ENCODE results near the gene RAB6B. TPM values are rescaled to one million over a fixed set of nuclear protein-coding genes. Genes with fewer than 3 reads are reported as not detected.
A peak's percentile ranks its signal among the peaks of the same experiment; 100 is the strongest.

Gene RAB6B
- total RNA-seq, 1 donor: 0.72 TPM

GRCh38 chr3:133943639-133944141 is 48.0 kb upstream of the RAB6B start:
- Histone ChIP-seq H3K9me3 (ENCODE audit: low read depth, low read length) (no peaks in the 10 kb centered on the region), H3K4me2 (ENCODE audit: insufficient read depth, low read length) (peak overlapping the region; percentile 69), H3K4me1 (ENCODE audit: insufficient read depth, low read length) (peaks cover 54% of the 10 kb centered on the region), H2AFZ (ENCODE audit: low read length) (no peak overlapping the region), H3K4me3 (ENCODE audit: insufficient read depth, low read length) (peak overlapping the region; percentile 13), H3K27ac (ENCODE audit: low read depth, low read length) (no peak overlapping the region), H3K36me3 (ENCODE audit: insufficient read depth, low read length) (no peaks in the 10 kb centered on the region), H3K79me2 (ENCODE audit: insufficient read depth, low read length) (no peaks in the 10 kb centered on the region), H4K20me1 (ENCODE audit: insufficient read depth, low read length) (peaks cover 7% of the 10 kb centered on the region), H3K27me3 (ENCODE audit: insufficient read depth, low read length) (peaks cover 24% of the 10 kb centered on the region)
- no peak for TF ChIP-seq CTCF (IDR thresholded peaks at IDR 0.05; ENCODE audit: extremely low read depth, low read depth, low read length)
- peak; percentile 92 for DNase-seq (ENCODE audit: insufficient read length, low spot score, missing footprints)

GRCh38 chr3:133943031-133943535 is 47.4 kb upstream of the RAB6B start:
- DNase-seq (ENCODE audit: insufficient read length, low spot score, missing footprints): peak; percentile 45
- no peaks in the 10 kb centered on the region for H3K36me3 ChIP-seq (ENCODE audit: insufficient read depth, low read length)
- no peak overlapping the region for H3K27ac ChIP-seq (ENCODE audit: low read depth, low read length)
- H3K79me2 ChIP-seq (ENCODE audit: insufficient read depth, low read length): no peaks in the 10 kb centered on the region
- peaks cover 30% of the 10 kb centered on the region for H3K27me3 ChIP-seq (ENCODE audit: insufficient read depth, low read length)
- H3K9me3 ChIP-seq (ENCODE audit: low read depth, low read length): no peaks in the 10 kb centered on the region
- TF ChIP-seq CTCF (IDR thresholded peaks at IDR 0.05; ENCODE audit: extremely low read depth, low read depth, low read length): no peak
- H2AFZ ChIP-seq (ENCODE audit: low read length): no peak overlapping the region
- no peak overlapping the region for H3K4me3 ChIP-seq (ENCODE audit: insufficient read depth, low read length)
- peaks cover 50% of the 10 kb centered on the region for H3K4me1 ChIP-seq (ENCODE audit: insufficient read depth, low read length)
- no peak overlapping the region for H3K4me2 ChIP-seq (ENCODE audit: insufficient read depth, low read length)
- peaks cover 10% of the 10 kb centered on the region for H4K20me1 ChIP-seq (ENCODE audit: insufficient read depth, low read length)

- DNase-seq (ENCODE audit: insufficient read length, low spot score, missing footprints): peak; percentile 60
- Histone ChIP-seq H3K36me3 (ENCODE audit: insufficient read depth, low read length) (no peaks in the 10 kb centered on the region), H3K79me2 (ENCODE audit: insufficient read depth, low read length) (no peaks in the 10 kb centered on the region), H3K27me3 (ENCODE audit: insufficient read depth, low read length) (peaks cover 43% of the 10 kb centered on the region), H2AFZ (ENCODE audit: low read length) (no peak overlapping the region), H3K4me3 (ENCODE audit: insufficient read depth, low read length) (no peak overlapping the region), H3K4me2 (ENCODE audit: insufficient read depth, low read length) (peak overlapping the region; percentile 34), H4K20me1 (ENCODE audit: insufficient read depth, low read length) (peaks cover 10% of the 10 kb centered on the region), H3K27ac (ENCODE audit: low read depth, low read length) (no peak overlapping the region), H3K4me1 (ENCODE audit: insufficient read depth, low read length) (peaks cover 42% of the 10 kb centered on the region), H3K9me3 (ENCODE audit: low read depth, low read length) (no peaks in the 10 kb centered on the region)
- TF ChIP-seq CTCF (IDR thresholded peaks at IDR 0.05; ENCODE audit: extremely low read depth, low read depth, low read length): no peak
These were observed 45.7 kb upstream of the RAB6B start for GRCh38 chr3:133941415-133941821.

GRCh38 chr3:133940536-133940935 is 44.9 kb upstream of the RAB6B start:
- DNase-seq (ENCODE audit: insufficient read length, low spot score, missing footprints): no peak
- H3K9me3 ChIP-seq (ENCODE audit: low read depth, low read length): no peaks in the 10 kb centered on the region
- H3K4me1 ChIP-seq (ENCODE audit: insufficient read depth, low read length): peaks cover 33% of the 10 kb centered on the region

More at GRCh38 chr3:133940536-133940935, 44.9 kb upstream of the RAB6B start:
- H3K4me3 ChIP-seq (ENCODE audit: insufficient read depth, low read length): no peak overlapping the region
- no peak overlapping the region for H2AFZ ChIP-seq (ENCODE audit: low read length)
- no peaks in the 10 kb centered on the region for H3K36me3 ChIP-seq (ENCODE audit: insufficient read depth, low read length)
- H4K20me1 ChIP-seq (ENCODE audit: insufficient read depth, low read length): peaks cover 10% of the 10 kb centered on the region
- TF ChIP-seq CTCF (IDR thresholded peaks at IDR 0.05; ENCODE audit: extremely low read depth, low read depth, low read length): no peak
- no peak overlapping the region for H3K27ac ChIP-seq (ENCODE audit: low read depth, low read length)
- peaks cover 50% of the 10 kb centered on the region for H3K27me3 ChIP-seq (ENCODE audit: insufficient read depth, low read length)
- no peaks in the 10 kb centered on the region for H3K79me2 ChIP-seq (ENCODE audit: insufficient read depth, low read length)
- no peak overlapping the region for H3K4me2 ChIP-seq (ENCODE audit: insufficient read depth, low read length)

Measured in osteoblast (primary cell).